Testis (tissue), 3 donors: ENCODE measurements around the gene PRKAG2. TPM values are rescaled to one million over a fixed set of nuclear protein-coding genes. Genes with fewer than 3 reads are reported as not detected.
A peak's percentile ranks its signal among the peaks of the same experiment; 100 is the strongest.

Experiments used
- DNase-seq: peaks from one replicate; pipeline ENCODE4 v3.0.0-alpha.2; 2019
- H3K27ac ChIP-seq, 2 donors: fragments of 200-600 bp; sonication (generic); one replicate each; pipeline ENCODE4 v1.5.1; 2019
- H3K27me3 ChIP-seq: fragments of 200-600 bp; sonication (generic); one replicate; pipeline ENCODE4 v1.5.1; 2019
- H3K36me3 ChIP-seq: fragments of 200-600 bp; sonication (generic); one replicate; pipeline ENCODE4 v1.5.1; 2017; ENCODE audit warnings: low read depth; ENCODE audit errors: missing control alignments
- H3K4me1 ChIP-seq: fragments of 200-600 bp; sonication (generic); one replicate; pipeline ENCODE4 v1.5.1; 2019
- H3K4me3 ChIP-seq, 2 donors: fragments of 200-600 bp; sonication (generic); one replicate each; pipeline ENCODE4 v1.5.1; 2017 to 2019
- H3K9me3 ChIP-seq: fragments of 200-600 bp; sonication (generic); one replicate; pipeline ENCODE4 v1.5.1; 2017
- CTCF ChIP-seq, 3 experiments: fragments of 450-650 bp in 2 of 3; fragments of 200-600 bp in 1 of 3; sonication (generic) in 1 of 3; IDR thresholded peaks; one replicate each; pipeline ENCODE4 v1.5.1; 2016 to 2019; ENCODE audit warnings: antibody characterized with exemption in 3 of 3, mild to moderate bottlenecking in 2 of 3, moderate library complexity in 1 of 3
- POLR2A ChIP-seq: fragments of 450-650 bp; IDR thresholded peaks from one replicate; pipeline ENCODE4 v1.6.1; 2017; ENCODE audit warnings: antibody characterized with exemption, mild to moderate bottlenecking, moderate library complexity
- WGBS, 2 donors: methylation state at CpG; one replicate each; pipeline ENCODE4 v1.1.5; 2018; 5-methylcytosine and 5-hydroxymethylcytosine counted together
- intact Hi-C: fragments of 100-400 bp; cut with DNase I; formaldehyde crosslinking; loops from one replicate; pipeline ENCODE4 v1.15.1; 2023; ENCODE audit warnings: low total_unique reads
- polyA plus RNA-seq: library from polyadenylated mRNA; stranded (reverse); fragments of 350-450 nt; fragmentation: Illumina TruSeq; extraction: RNeasy Lipid Tissue Mini Kit (QIAGEN cat#74804); gene quantifications from one replicate; pipeline ENCODE4 v1.2.3, GENCODE V29; 2014; ENCODE audit warnings: low read depth, low replicate concordance; ENCODE audit not compliant: insufficient read depth
- total RNA-seq, 2 donors: library from RNA; depleted of rRNA; stranded (reverse); fragments of >200 nt; gene quantifications; one replicate each; pipeline ENCODE4 v1.2.3, GENCODE V29; 2016

Gene PRKAG2
- total and polyA plus RNA-seq, 3 donors from 2014 or later: 27.9 to 28.7 (median 28.6) TPM

GRCh38 chr7:151637781-151638261, 239.1 kb downstream of the PRKAG2 start:
- DNase-seq: no peak
- intact Hi-C loops: no loop called here
- WGBS, 2 donors: 40 to 41% methylated on average over 9 of the region's 9 CpGs
- Histone ChIP-seq H3K4me1 (no peaks in the 10 kb centered on the region), H3K36me3 (no peaks in the 10 kb centered on the region), H3K9me3 (no peaks in the 10 kb centered on the region), H3K4me3 (no peak overlapping the region), H3K27me3 (no peaks in the 10 kb centered on the region), H3K27ac (no peak overlapping the region)
- no peak for TF ChIP-seq CTCF (IDR thresholded peaks at IDR 0.05)
- TF ChIP-seq POLR2A: no peak

DNA sequence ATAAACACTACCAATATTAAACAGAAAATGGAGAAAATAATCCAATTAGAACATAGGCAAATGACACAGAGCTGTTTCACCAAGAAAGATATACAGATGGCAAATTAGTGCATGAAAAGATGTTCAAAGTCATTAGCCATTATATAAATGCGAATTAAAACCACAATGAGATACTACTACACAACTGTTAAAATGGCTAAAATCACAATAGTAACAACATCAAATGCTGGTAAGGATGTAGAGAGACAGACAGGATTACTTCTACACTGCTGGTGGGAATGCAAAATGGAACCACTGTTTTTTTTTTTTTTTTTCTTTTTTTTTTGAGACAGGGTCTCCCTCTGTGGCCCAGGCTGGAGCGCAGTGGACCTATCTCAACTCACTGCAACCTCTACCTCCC, 242.3 kb downstream of the PRKAG2 start:
- 89 to 98% methylated on average over 2 of the region's 2 CpGs for WGBS, 2 donors
- intact Hi-C loops: no loop called here
- Histone ChIP-seq H3K27me3 (no peaks in the 10 kb centered on the region), H3K4me3 (no peak overlapping the region), H3K27ac (no peak overlapping the region), H3K36me3 (no peaks in the 10 kb centered on the region), H3K4me1 (no peaks in the 10 kb centered on the region), H3K9me3 (no peaks in the 10 kb centered on the region)
- TF ChIP-seq CTCF (IDR thresholded peaks at IDR 0.05) (no peak), POLR2A (no peak)
- no peak for DNase-seq

DNA sequence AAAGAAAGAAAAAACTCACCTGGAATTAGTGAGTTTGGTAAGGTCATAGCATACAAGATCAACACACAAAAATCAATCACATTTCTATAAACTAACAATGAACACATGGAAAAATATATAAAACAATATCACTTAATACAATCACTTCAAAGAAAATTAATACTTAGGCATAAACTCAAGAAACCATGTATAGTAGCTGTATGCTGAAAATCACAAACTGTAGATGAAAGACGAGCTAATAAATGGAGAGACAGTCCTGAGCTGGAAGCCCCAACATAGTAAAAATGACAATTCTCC, 243.5 kb downstream of the PRKAG2 start:
- 72 to 80% methylated on average over 1 of the region's 1 CpG for WGBS, 2 donors
- TF ChIP-seq CTCF (IDR thresholded peaks at IDR 0.05) (no peak), POLR2A (no peak)
- Histone ChIP-seq H3K27me3 (no peaks in the 10 kb centered on the region), H3K4me1 (no peaks in the 10 kb centered on the region), H3K9me3 (no peaks in the 10 kb centered on the region), H3K36me3 (no peaks in the 10 kb centered on the region), H3K4me3 (peak overlapping the region in 1 of 2 donors; percentile 72), H3K27ac (peak overlapping the region in 1 of 2 donors; percentile 89)
- DNase-seq: no peak
- intact Hi-C loops: no loop called here

GRCh38 chr7:151632750-151633515, 244.0 kb downstream of the PRKAG2 start:
- no peak for TF ChIP-seq CTCF (IDR thresholded peaks at IDR 0.05)
- TF ChIP-seq POLR2A: no peak
- Histone ChIP-seq H3K27me3 (no peaks in the 10 kb centered on the region), H3K9me3 (no peaks in the 10 kb centered on the region), H3K4me3 (peak overlapping the region; percentile 68 to 72), H3K27ac (peak overlapping the region; percentile 60 to 89), H3K4me1 (no peaks in the 10 kb centered on the region), H3K36me3 (no peaks in the 10 kb centered on the region)
- intact Hi-C loops: no loop called here
- WGBS, 2 donors: 13 to 17% methylated on average over 28 of the region's 28 CpGs
- DNase-seq: peak; percentile 50
